ENCODE results near the gene UBR4.

Gene UBR4

DNA sequence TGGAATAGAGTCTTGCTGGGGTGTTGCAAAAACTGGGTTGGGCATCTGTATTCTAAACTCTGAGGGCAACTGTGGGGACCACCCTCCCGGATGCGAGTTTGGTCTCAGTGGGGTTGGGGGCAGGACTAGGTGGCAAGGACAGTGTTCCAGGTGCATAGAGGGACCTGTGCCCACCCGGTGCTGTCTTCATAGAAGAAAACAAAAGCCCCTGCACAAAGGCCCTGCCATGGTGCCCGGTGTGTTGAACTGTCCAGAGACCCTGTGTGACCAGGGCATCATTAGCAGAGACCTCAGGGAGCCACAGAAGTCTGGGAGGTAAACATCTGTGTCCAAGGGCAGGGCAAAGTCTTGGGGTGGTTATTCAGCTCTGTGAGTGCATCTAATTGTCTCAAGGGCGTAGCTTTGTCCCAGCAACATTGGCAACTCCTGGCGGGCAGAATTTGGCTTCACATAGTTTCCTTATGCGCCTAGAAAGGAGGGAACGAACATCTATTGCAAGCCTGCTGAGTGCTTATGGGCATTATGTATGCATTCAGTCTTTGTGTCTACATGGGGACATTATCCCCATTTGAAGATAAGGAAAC lies 181.4 kb downstream of the UBR4 start:
- H3K4me3 ChIP-seq (ENCODE audit: low read depth, low read length) = no peak overlapping the region
- no peak for DNase-seq (ENCODE audit: low read depth)
- TF ChIP-seq MYC (IDR thresholded peaks at IDR 0.05; ENCODE audit: low read depth, low read length) = no peak
- TF ChIP-seq, protein P1, sequence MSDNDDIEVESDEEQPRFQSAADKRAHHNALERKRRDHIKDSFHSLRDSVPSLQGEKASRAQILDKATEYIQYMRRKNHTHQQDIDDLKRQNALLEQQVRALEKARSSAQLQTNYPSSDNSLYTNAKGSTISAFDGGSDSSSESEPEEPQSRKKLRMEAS (IDR thresholded peaks at IDR 0.05; ENCODE audit: low read depth, low read length) = no peak
- TF ChIP-seq, protein P2, sequence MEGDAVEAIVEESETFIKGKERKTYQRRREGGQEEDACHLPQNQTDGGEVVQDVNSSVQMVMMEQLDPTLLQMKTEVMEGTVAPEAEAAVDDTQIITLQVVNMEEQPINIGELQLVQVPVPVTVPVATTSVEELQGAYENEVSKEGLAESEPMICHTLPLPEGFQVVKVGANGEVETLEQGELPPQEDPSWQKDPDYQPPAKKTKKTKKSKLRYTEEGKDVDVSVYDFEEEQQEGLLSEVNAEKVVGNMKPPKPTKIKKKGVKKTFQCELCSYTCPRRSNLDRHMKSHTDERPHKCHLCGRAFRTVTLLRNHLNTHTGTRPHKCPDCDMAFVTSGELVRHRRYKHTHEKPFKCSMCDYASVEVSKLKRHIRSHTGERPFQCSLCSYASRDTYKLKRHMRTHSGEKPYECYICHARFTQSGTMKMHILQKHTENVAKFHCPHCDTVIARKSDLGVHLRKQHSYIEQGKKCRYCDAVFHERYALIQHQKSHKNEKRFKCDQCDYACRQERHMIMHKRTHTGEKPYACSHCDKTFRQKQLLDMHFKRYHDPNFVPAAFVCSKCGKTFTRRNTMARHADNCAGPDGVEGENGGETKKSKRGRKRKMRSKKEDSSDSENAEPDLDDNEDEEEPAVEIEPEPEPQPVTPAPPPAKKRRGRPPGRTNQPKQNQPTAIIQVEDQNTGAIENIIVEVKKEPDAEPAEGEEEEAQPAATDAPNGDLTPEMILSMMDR (IDR thresholded peaks at IDR 0.05; ENCODE audit: low read depth, low read length) = no peak
- TF ChIP-seq POLR2A (IDR thresholded peaks at IDR 0.05; ENCODE audit: extremely low read depth, insufficient read length) = no peak

DNA sequence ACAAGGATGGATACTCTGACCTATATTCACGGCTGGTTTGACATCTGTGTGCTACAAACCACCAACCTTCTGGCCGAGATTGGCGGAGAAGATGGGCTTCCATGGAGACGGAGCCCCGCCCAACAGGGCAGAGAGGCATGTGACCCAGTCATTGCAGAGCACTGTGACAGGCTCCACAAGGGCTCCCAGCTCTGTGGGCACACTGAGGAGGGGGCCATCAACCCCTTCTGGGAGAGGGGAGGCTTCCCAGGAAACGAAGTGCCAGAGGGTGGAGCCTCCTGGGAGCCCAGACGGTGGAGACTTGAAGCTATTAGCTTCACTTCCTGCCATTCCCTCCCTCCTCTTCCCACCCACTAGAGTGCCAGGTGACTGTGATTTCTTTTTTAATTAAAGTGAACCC lies 182.0 kb downstream of the UBR4 start:
- no peak for DNase-seq (ENCODE audit: low read depth)
- TF ChIP-seq, protein P1 (IDR thresholded peaks at IDR 0.05; ENCODE audit: low read depth, low read length) = no peak
- no peak for TF ChIP-seq POLR2A (IDR thresholded peaks at IDR 0.05; ENCODE audit: extremely low read depth, insufficient read length)
- TF ChIP-seq, protein P2 (IDR thresholded peaks at IDR 0.05; ENCODE audit: low read depth, low read length) = no peak
- TF ChIP-seq MYC (IDR thresholded peaks at IDR 0.05; ENCODE audit: low read depth, low read length) = no peak
- H3K4me3 ChIP-seq (ENCODE audit: low read depth, low read length) = no peak overlapping the region
